Naive B cell (primary cell): ENCODE measurements around the gene GPR141. TPM values are rescaled to one million over a fixed set of nuclear protein-coding genes. Genes with fewer than 3 reads are reported as not detected.

Experiments
- ATAC-seq, 2 donors: fragments of 150-1000 bp; cut with Tn5 transposase; 2 replicates each; pipeline ENCODE4 v1.10.0; 2021; ENCODE audit warnings: low read depth in 2 of 2, mild to moderate bottlenecking in 2 of 2, moderate library complexity in 2 of 2
- DNase-seq: peaks from one replicate; pipeline ENCODE4 v3.0.0; 2022
- H3K27ac Mint-ChIP-seq, 6 donors: one replicate each; pipeline ENCODE4 v1.8.0; 2020 to 2022; ENCODE audit warnings: mild to moderate bottlenecking in 6 of 6, mixed read lengths in 6 of 6, moderate library complexity in 5 of 6, inconsistent platforms in 2 of 6
- H3K27me3 Mint-ChIP-seq, 3 donors: one replicate each; pipeline ENCODE4 v1.8.0; 2021 to 2022; ENCODE audit warnings: mixed read lengths in 3 of 3, mild to moderate bottlenecking in 1 of 3
- H3K36me3 Mint-ChIP-seq, 2 donors: one replicate each; pipeline ENCODE4 v1.8.0; 2020 to 2022; ENCODE audit warnings: mixed read lengths in 2 of 2, inconsistent platforms in 1 of 2, mild to moderate bottlenecking in 1 of 2
- H3K4me1 Mint-ChIP-seq, 3 donors: one replicate each; pipeline ENCODE4 v1.8.0; 2020 to 2022; ENCODE audit warnings: mixed read lengths in 3 of 3, inconsistent platforms in 1 of 3, mild to moderate bottlenecking in 1 of 3, moderate library complexity in 1 of 3
- H3K4me3 Mint-ChIP-seq, 8 donors: one replicate each; pipeline ENCODE4 v1.8.0; 2020 to 2022; ENCODE audit warnings: mild to moderate bottlenecking in 8 of 8, mixed read lengths in 8 of 8, moderate library complexity in 8 of 8, inconsistent platforms in 2 of 8
- H3K9me3 Mint-ChIP-seq, 7 donors: one replicate each; pipeline ENCODE4 v1.8.0; 2020 to 2022; ENCODE audit warnings: mixed read lengths in 7 of 7, mild to moderate bottlenecking in 5 of 7, inconsistent platforms in 2 of 7, moderate library complexity in 1 of 7
- polyA plus RNA-seq, 6 donors: library from polyadenylated mRNA; unstranded; fragments of 300-500 nt; fragmentation: Illumina TruSeq; gene quantifications; one replicate each; pipeline ENCODE4 v1.2.3, GENCODE V29; 2021; ENCODE audit warnings: low read depth in 6 of 6

Gene GPR141
- polyA plus RNA-seq, 6 donors from 2014 or later, result 0.35 TPM; not detected in 5

GRCh38 chr7:37666026-37666799, 17.4 kb upstream of the GPR141 start:
- H3K4me3 Mint-ChIP-seq, result no peak overlapping the region
- H3K27ac Mint-ChIP-seq, result no peak overlapping the region
- H3K9me3 Mint-ChIP-seq, result peaks cover 0 to 3% (median 0%) of the 10 kb centered on the region in 7 donors
- H3K27me3 Mint-ChIP-seq, result peaks cover 55 to 84% (median 68%) of the 10 kb centered on the region in 3 donors
- DNase-seq (no peak), ATAC-seq (no peak)
- no peaks in the 10 kb centered on the region for H3K36me3 Mint-ChIP-seq
- peaks cover 0 to 6% (median 5%) of the 10 kb centered on the region in 3 donors for H3K4me1 Mint-ChIP-seq

- no peak overlapping the region for H3K27ac Mint-ChIP-seq
- H3K4me3 Mint-ChIP-seq, result no peak overlapping the region
- ATAC-seq (no peak), DNase-seq (no peak)
- peaks cover 0 to 3% (median 0%) of the 10 kb centered on the region in 7 donors for H3K9me3 Mint-ChIP-seq
- H3K27me3 Mint-ChIP-seq, result peaks cover 68 to 92% (median 72%) of the 10 kb centered on the region in 3 donors
- H3K4me1 Mint-ChIP-seq, result peaks cover 0 to 5% (median 0%) of the 10 kb centered on the region in 3 donors
- no peaks in the 10 kb centered on the region for H3K36me3 Mint-ChIP-seq
Measured at GRCh38 chr7:37669818-37670217, 13.7 kb upstream of the GPR141 start.

GRCh38 chr7:37670436-37670835, 13.1 kb upstream of the GPR141 start:
- Mint-ChIP-seq H3K4me1 (peaks cover 0 to 8% (median 0%) of the 10 kb centered on the region in 3 donors), H3K9me3 (peaks cover 0 to 3% (median 0%) of the 10 kb centered on the region in 7 donors), H3K27ac (no peak overlapping the region), H3K27me3 (peaks cover 68 to 91% (median 72%) of the 10 kb centered on the region in 3 donors), H3K36me3 (no peaks in the 10 kb centered on the region), H3K4me3 (no peak overlapping the region)
- ATAC-seq (no peak), DNase-seq (no peak)

DNA sequence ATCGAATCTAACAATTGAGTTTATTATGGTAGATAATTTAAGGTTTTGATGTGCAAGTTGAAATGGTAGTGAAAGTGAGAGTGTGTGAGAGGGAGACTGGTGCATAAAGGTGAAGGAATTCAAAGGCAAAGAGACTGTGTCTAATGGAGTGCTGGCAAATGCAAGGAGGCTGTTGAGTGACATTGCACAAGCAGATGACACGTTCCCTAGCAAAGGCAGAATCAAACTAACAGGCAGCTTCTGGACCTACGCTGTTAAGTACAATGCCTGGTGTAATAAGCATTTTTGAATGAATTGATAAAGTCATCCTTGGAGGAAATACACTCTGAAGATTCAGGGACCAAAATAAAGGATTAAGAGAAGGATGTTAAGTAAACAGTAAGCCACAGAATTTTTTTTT, 11.7 kb upstream of the GPR141 start:
- Mint-ChIP-seq H3K27ac (no peak overlapping the region), H3K4me1 (peaks cover 0 to 8% (median 0%) of the 10 kb centered on the region in 3 donors), H3K9me3 (peaks cover 0 to 9% (median 3%) of the 10 kb centered on the region in 7 donors), H3K4me3 (no peak overlapping the region), H3K27me3 (peaks cover 60 to 86% (median 62%) of the 10 kb centered on the region in 3 donors), H3K36me3 (peaks cover 0 to 3% of the 10 kb centered on the region in 2 donors)
- ATAC-seq (no peak), DNase-seq (no peak)

- Mint-ChIP-seq H3K36me3 (peaks cover 0 to 8% of the 10 kb centered on the region in 2 donors), H3K27me3 (peaks cover 59 to 85% (median 62%) of the 10 kb centered on the region in 3 donors), H3K4me1 (peaks cover 0 to 8% (median 0%) of the 10 kb centered on the region in 3 donors), H3K9me3 (peaks cover 0 to 10% (median 3%) of the 10 kb centered on the region in 7 donors), H3K27ac (no peak overlapping the region), H3K4me3 (no peak overlapping the region)
- DNase-seq, result no peak
- no peak for ATAC-seq
Measured at GRCh38 chr7:37672926-37673325, 10.6 kb upstream of the GPR141 start.

- H3K27ac Mint-ChIP-seq, result no peak overlapping the region
- H3K36me3 Mint-ChIP-seq, result peaks cover 0 to 8% of the 10 kb centered on the region in 2 donors
- peaks cover 0 to 8% (median 0%) of the 10 kb centered on the region in 3 donors for H3K4me1 Mint-ChIP-seq
- peaks cover 60 to 80% (median 62%) of the 10 kb centered on the region in 3 donors for H3K27me3 Mint-ChIP-seq
- no peak overlapping the region for H3K4me3 Mint-ChIP-seq
- DNase-seq (no peak), ATAC-seq (no peak)
- peaks cover 0 to 10% (median 3%) of the 10 kb centered on the region in 7 donors for H3K9me3 Mint-ChIP-seq
Measured at GRCh38 chr7:37673523-37673922, 10.0 kb upstream of the GPR141 start.

GRCh38 chr7:37674531-37674930, 9.0 kb upstream of the GPR141 start:
- Mint-ChIP-seq H3K9me3 (peaks cover 0 to 10% (median 3%) of the 10 kb centered on the region in 7 donors), H3K27me3 (peaks cover 62 to 82% (median 70%) of the 10 kb centered on the region in 3 donors), H3K4me3 (no peak overlapping the region), H3K27ac (peak overlapping the region in 1 of 6 donors; percentile 46), H3K4me1 (peaks cover 0 to 8% (median 0%) of the 10 kb centered on the region in 3 donors), H3K36me3 (peaks cover 0 to 8% of the 10 kb centered on the region in 2 donors)
- ATAC-seq, result peak in 1 of 2 donors; percentile 46
- no peak for DNase-seq

DNA sequence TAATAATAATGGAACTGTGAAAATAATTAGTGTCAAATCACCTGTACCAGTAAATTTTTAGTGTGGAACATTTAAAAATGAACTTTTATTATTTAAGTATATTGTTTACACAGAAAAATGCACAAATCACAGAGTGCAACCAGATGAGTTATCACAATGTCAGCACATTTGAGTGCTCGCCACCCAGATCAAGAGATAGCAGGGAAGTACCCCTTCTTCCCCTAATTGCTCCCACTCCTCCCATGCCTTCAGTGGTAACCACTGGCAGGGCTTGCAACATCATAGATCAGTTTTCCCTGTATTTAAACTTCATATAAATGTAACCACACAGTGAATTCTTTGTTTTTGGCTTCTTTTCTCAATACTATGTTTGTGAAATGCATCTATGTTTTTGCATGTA, 7.8 kb upstream of the GPR141 start:
- Mint-ChIP-seq H3K4me1 (peaks cover 0 to 8% (median 0%) of the 10 kb centered on the region in 3 donors), H3K27me3 (peaks cover 66 to 82% (median 76%) of the 10 kb centered on the region in 3 donors), H3K4me3 (no peak overlapping the region), H3K27ac (no peak overlapping the region), H3K36me3 (peaks cover 0 to 8% of the 10 kb centered on the region in 2 donors), H3K9me3 (peaks cover 0 to 10% (median 3%) of the 10 kb centered on the region in 7 donors)
- DNase-seq (no peak), ATAC-seq (no peak)

DNA sequence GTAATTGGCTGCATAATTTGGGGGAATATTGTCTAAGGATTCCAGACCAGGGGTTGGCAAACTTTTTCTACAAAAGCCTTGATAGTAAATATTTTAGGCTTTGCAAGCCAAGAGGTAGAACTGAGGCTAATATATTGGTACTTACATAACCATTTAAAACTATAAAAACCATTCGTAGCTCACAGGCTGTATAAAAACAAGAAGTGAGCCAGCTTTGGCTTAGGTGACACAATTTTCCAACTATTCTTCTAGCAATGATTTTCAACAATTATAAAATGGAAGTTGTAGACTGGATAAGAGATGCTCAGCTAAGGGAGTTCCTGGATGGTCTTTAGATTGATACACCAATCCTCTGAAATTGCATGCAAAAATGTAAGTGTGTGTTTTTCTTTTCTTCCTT, 1.4 kb downstream of the GPR141 start:
- Mint-ChIP-seq H3K27ac (no peak overlapping the region), H3K36me3 (no peaks in the 10 kb centered on the region), H3K27me3 (peaks cover 53 to 63% (median 56%) of the 10 kb centered on the region in 3 donors), H3K4me3 (no peak overlapping the region), H3K9me3 (peaks cover 0 to 1% (median 0%) of the 10 kb centered on the region in 7 donors), H3K4me1 (peaks cover 27 to 38% (median 33%) of the 10 kb centered on the region in 3 donors)
- DNase-seq, result no peak
- ATAC-seq, result no peak

DNA sequence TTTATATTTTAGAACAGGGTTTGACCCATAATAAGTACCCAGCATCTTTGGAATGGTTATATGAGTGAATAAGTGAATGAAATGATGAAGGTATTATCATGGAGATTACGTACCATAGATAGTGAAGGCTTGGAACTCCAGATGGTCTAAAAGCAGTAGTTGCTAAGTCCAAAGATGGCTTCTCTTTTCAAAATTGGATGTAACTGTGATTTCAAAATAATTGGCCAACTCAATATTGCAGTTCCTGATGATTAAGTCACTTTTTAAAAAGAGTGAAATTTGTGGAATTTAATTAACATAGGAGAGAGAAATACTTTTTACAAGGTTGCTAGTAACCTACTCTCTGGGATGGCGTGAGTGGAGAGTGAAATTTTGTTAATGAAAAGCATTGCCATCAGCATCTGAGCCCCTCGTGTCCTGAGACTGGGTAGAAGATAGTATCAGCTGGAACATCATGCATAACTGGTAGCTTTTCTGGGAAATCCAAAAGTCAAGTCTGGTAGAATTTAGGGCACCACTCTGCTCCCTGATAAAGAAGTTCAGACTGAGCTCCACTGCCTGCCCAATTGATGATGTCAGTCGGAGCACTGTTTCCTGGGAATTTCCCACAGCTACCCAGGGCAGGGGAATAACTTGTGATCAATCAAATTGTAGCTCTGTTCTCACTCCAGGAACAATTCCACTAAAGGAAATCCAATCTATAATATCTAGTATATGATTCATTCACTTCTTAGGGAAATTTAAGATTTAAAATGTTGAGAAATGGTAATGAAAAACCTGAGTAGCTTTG, 3.2 kb downstream of the GPR141 start:
- DNase-seq, result no peak
- Mint-ChIP-seq H3K9me3 (peaks cover 0 to 10% (median 4%) of the 10 kb centered on the region in 7 donors), H3K4me3 (no peak overlapping the region), H3K27me3 (peaks cover 53 to 63% (median 56%) of the 10 kb centered on the region in 3 donors), H3K27ac (no peak overlapping the region), H3K36me3 (peaks cover 4 to 7% of the 10 kb centered on the region in 2 donors), H3K4me1 (peaks cover 26 to 37% (median 30%) of the 10 kb centered on the region in 3 donors)
- ATAC-seq, result no peak

DNA sequence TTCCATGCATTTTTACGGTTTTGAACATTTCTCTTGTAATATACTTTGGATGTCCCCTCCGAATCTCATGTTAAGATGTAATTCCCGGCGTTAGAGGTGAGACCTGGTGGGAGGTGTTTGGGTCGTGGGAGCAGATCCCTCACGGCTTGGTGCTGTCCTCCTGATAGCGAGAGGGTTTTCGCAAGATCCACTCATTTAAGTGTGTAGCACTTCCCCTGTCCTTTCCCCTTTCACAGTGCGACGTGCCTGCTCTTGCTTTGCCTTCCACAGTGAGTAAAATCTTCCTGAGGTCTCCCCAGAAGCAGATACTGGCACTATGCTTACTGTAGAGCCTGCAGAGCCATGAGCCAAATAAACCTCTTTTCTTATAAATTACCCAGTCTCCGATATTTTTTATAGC, 6.6 kb downstream of the GPR141 start:
- H3K9me3 Mint-ChIP-seq, result peaks cover 0 to 28% (median 14%) of the 10 kb centered on the region in 7 donors
- DNase-seq (no peak), ATAC-seq (no peak)
- peak overlapping the region in 2 of 6 donors; percentile 39 to 40 for H3K27ac Mint-ChIP-seq
- peaks cover 7 to 14% of the 10 kb centered on the region in 2 donors for H3K36me3 Mint-ChIP-seq
- peak overlapping the region in 2 of 8 donors; percentile 30 to 36 for H3K4me3 Mint-ChIP-seq
- peaks cover 10 to 13% (median 12%) of the 10 kb centered on the region in 3 donors for H3K4me1 Mint-ChIP-seq
- H3K27me3 Mint-ChIP-seq, result peaks cover 77 to 90% (median 84%) of the 10 kb centered on the region in 3 donors

GRCh38 chr7:37694208-37695094, 10.9 kb downstream of the GPR141 start:
- Mint-ChIP-seq H3K4me1 (peaks cover 8 to 9% (median 9%) of the 10 kb centered on the region in 3 donors), H3K36me3 (peaks cover 7 to 14% of the 10 kb centered on the region in 2 donors), H3K27me3 (peaks cover 76 to 93% (median 90%) of the 10 kb centered on the region in 3 donors), H3K27ac (peak overlapping the region in 1 of 6 donors; percentile 21), H3K4me3 (peak overlapping the region in 1 of 8 donors; percentile 38), H3K9me3 (peaks cover 0 to 28% (median 14%) of the 10 kb centered on the region in 7 donors)
- no peak for DNase-seq
- ATAC-seq, result no peak
